ENCODE measurements around the gene LSM14A.
A peak's percentile ranks its signal among the peaks of the same experiment; 100 is the strongest.
"Not testable (repeated sequence)": the region's sequence is repeated elsewhere in the genome, so short reads cannot be mapped to it uniquely, and the experiment has no call there.

LSM14A gene

DNA sequence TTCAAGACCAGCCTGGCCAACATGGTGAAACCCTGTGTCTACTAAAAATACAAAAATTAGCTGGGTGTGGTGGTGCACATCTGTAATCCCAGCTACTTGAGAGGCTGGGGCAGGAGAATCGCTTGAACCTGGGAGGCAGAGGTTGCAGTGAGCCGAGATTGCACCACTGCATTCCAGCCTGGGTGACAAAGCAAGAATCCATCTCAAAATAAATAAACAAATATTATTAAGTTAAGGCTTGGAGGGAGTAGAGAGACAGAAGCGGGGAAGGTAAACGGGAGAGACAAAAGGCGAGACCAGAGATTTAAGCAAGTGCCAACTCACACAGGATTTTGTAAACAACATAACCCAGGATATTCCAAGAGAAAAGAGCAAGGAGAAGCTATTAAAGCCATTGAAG is 12.8 kb upstream of the LSM14A start:
- DNase-seq = not testable (repeated sequence)

DNA sequence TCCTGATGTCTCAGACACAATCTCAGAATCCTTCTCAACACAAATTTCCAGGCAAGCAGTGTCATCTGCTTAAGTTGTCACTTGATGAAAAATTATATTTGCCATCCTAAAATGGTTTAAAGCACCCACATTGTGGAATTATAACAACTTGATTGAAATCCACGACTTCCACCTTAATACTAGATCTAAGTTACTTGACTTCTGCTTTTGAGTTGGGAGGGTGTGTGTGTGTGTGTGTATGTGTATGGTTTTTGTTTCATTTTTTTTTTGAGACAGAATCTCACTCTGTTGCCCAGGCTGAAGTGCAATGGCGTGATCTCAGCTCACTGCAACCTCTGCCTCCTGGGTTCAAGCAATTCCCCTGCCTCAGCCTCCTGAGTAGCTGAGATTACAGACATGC is 10.4 kb upstream of the LSM14A start:
- not testable (repeated sequence) for DNase-seq

DNA sequence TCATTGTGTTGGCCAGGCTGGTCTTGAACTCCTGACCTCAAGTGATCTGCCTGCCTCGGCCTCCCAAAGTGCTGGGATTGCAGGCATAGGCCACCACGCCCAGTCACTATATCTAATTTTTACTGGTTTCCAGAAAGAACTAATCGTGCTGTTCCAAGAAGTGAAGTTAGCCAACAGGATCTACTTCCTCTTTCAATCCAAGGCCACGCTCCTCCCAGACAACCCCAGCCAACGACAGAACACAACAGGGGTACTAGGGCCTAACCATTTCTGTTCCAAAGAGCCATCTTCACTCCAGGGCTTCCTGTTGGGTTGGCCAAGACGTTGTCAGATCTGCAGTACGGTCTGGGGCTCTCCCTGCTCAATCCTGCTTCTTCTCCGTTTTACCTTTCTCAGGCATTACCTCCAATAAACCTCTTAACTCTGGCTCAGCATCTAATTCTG is 7.0 kb upstream of the LSM14A start:
- DNase-seq = no peak

- not testable (repeated sequence) for DNase-seq
Measured at GRCh38 chr19:34169475-34170199, 2.7 kb upstream of the LSM14A start.

GRCh38 chr19:34171539-34171876 is 796 bp upstream of the LSM14A start:
- no peak for DNase-seq

GRCh38 chr19:34172661-34173192 is 423 bp downstream of the LSM14A start:
- DNase-seq = peak; percentile 77

- peak; percentile 70 for DNase-seq
Measured at GRCh38 chr19:34173193-34173956, 1.1 kb downstream of the LSM14A start.

DNA sequence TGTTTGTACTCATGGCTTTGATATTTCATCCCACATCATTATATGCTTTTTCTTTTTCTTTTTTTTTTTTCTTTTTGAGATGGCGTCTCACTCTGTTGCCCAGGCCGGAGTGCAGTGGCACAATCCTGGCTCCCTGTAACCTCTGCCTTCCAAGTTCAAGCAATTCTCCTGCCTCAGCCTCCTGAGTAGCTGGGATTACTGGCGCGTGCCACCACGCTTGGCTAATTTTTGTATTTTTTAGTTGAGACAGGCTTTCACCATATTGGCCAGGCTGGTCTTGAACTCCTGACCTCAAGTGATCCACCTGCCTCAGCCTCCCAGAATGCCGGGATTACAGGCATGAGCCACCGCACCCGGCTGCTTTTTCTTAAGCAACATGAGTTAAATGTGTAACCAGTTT is 2.9 kb downstream of the LSM14A start:
- DNase-seq = not testable (repeated sequence)

DNA sequence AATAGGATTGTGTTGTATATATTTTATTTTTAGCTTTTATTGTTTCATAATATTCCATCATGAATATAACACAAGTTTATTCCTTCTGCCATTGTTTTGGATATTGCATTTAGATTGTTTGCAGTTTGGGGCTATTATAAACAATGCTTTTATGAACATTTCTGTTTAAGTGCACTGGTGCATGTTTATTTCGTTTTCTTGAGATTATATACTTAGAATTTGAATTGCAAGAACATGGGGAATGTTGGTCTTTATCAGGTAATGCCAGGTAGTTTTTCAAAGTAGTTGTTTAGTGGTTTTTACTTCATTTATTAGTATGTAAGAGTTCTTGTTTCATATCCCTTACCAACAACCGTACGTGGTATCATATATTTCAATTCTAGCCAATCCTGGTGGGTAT is 4.3 kb downstream of the LSM14A start:
- no peak for DNase-seq

DNA sequence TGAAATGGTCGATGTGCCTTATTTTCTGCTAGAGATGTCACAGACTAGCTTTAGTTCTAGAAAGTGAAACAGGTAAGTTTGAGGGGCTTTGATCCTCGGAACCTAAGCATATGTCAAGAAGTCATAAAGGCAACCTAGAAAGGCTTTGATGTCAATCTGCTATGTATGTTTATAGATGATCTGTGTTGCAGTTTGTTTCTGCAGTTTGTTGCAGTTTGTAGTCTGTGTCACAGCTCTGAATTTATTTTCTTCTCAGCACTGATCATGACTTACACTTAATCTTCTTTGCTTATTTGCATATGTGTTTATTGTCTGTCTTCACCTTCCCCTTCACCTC is 5.9 kb downstream of the LSM14A start:
- DNase-seq = no peak

- no peak for DNase-seq
Measured at GRCh38 chr19:34179066-34179465, 6.8 kb downstream of the LSM14A start.

GRCh38 chr19:34180273-34180672 is 8.0 kb downstream of the LSM14A start:
- DNase-seq = no peak

GRCh38 chr19:34180709-34181108 is 8.4 kb downstream of the LSM14A start:
- DNase-seq = no peak

- DNase-seq = no peak
Measured at GRCh38 chr19:34181111-34181864, 9.0 kb downstream of the LSM14A start.

DNA sequence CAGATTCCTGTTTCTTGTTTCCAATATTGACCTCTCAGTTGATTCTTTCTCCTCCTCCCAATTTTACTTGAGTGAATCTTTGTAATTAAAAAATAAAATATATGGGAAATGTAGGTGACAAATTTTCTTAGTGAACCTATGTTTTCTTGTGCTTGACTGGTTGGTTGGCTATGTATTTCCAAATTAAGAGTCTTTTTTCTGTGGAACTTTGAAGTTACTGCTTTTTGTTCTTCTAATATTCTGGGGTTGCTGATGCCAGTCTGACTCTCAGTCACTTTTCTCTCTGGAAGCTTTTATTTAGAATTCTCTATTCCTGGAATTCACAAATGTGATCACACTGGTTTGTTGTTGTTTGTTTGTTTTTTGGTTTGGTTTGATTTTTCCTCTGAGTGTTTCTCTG is 9.8 kb downstream of the LSM14A start:
- no peak for DNase-seq

- DNase-seq = no peak
Measured at GRCh38 chr19:34184880-34185491, 12.7 kb downstream of the LSM14A start.

DNA sequence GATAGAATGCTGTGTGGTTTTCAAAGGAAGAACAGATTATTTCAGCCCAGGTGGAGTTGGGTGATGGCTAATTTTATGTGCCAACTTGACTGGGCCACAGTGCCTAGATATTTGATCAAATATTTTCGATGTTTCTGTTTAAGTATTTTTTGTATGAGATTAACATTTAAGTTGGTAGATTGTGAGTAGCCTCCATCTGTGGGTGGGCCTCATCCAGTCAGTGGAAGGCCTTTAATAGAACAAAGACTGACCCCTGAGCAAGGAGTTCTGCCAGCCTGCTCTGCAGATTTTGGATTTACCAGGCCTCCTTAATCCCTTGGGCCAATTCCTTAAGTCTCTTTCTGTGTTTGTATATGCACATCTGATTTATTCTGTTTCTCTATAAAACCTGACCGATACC is 13.9 kb downstream of the LSM14A start:
- DNase-seq = no peak

DNA sequence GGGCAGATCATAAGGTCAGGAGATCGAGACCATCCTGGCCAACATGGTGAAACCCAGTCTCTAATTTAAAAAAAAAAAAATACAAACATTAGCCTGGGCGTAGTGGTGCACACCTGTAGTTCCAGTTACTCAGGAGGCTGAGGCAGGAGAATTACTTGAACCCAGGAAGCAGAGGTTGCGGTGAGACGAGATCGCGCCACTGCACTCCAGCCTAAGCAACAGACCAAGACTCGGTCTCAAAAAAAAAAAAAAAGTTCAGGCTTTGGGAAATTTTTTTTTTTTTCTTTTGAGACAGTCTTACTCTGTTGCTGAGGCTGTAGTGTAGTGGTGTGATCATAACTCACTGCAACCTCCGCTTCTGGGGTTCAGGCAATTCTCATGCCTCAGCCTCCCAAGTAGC is 14.7 kb downstream of the LSM14A start:
- DNase-seq = no peak

DNA sequence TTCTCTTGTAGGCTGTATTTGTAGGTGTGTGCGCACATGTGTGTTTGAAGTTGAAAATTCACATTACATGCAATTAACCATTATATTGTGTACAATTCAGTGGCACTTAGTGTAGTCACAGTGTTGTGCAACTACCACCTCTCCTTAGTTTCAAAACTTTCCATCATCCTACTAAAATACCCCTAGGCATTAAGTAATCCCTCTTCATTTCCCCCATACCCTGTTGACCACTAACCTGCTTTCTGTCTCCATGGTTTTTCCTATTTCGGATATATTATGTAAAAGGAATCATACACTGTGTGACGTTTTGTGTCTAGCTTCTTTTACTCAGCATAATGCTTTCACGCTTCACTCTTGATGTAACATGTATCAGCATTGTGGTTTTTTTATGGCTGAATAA is 16.1 kb downstream of the LSM14A start:
- DNase-seq = no peak

DNA sequence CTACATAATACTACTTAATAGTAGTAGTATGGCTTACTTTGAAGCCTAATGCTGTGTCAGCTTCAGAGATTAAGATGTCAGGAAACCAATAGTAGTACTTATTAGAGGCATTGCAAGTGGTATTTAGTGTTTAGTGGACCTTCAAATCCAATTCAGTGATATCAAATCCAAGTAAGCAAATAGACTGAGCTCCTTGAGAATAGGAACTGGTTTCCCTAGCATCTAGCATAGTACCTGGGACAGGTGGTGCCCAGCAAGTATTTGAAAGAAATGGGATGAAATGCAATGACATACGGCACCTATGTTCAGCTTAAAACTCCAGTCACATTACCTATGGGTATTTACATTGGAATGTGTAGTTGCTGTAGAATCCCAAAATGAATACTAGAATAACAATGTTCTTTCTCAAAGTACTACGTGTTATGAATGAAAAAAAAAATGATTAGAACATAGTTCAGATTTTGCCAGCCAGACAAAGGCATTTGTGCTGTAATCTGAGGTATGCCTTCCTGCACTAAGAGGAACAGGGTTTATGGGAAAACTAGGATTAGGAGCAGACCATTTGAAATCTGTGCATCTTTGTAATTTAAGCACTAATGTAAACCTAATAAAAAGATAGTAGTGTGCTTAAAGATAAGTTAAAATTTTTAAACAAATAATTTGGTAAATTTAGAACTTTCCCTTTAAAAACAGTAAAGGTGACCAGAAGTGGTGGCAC is 17.1 kb downstream of the LSM14A start:
- peak; percentile 22 for DNase-seq

DNA sequence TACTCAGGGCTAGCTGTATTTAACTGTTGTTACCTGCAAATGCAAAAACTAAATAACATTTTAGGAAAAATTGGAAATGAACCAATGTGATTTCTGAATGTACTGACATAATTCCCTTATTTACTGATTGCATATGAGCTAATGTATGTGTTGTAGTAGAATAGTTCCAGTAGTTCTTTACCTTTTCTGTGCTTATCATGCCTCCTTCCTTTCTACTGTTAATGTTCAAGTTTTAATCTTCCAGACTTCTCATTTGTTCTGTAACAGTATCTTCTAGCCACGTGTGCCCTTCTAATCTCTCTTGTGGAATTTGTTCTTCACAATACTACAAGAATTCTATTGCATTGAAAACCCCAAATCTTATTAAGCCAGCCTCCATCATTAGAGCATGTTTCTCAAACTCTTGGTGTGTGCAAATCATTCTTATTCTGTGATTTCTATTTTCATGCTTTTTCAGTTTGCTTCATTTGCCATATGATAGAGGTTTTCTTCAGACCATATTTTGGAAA is 17.7 kb downstream of the LSM14A start:
- no peak for DNase-seq

DNA sequence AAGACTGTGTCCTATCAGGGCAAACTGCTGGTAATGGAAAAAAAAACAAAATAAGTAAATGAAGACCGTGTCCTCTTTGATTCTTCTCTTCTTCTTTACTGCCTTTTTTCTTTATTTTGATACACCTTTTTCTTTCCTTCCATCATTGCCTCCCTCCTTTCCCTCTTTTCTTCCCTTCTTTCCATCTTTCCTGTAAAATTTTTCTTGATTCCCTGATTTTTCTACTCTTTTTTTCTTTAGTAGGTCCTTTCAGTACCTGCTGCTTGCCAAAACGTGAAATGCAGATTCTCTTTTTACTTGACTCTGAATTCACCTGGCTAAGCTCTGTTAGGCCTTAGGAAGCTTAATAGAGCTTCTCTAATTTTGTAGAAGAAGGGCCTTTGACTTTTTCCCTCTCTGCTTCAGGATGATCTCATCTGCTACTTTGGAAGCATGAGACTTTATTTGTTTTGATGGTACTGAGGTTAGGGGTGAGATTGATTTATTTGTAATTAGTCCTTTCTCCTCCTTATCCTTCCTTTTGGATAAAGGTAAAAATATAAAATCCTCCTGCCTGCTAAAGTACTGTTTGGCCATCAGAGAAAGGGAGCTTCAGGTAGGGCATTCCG is 19.2 kb downstream of the LSM14A start:
- DNase-seq = peak; percentile 11
